OCI-LY7 (cell line): ENCODE results near the gene FBXO42.

Experiments used
- EZH2phosphoT487 ChIP-seq: fragments of 200-600 bp; sonication (generic); IDR thresholded peaks from 2 replicates; pipeline ENCODE4 v1.6.1; 2018; ENCODE audit warnings: low read depth, borderline replicate concordance, mild to moderate bottlenecking, mixed run types, antibody characterized with exemption, low read length, moderate library complexity, mixed read lengths
- TF ChIP-seq, protein P1 (sequence below): fragments of 200-600 bp; sonication (generic); conservative IDR thresholded peaks from 2 replicates; pipeline ENCODE4 v1.5.1; 2014; ENCODE audit warnings: mild to moderate bottlenecking, antibody characterized with exemption, low read length, moderate library complexity, mixed read lengths

DNA sequence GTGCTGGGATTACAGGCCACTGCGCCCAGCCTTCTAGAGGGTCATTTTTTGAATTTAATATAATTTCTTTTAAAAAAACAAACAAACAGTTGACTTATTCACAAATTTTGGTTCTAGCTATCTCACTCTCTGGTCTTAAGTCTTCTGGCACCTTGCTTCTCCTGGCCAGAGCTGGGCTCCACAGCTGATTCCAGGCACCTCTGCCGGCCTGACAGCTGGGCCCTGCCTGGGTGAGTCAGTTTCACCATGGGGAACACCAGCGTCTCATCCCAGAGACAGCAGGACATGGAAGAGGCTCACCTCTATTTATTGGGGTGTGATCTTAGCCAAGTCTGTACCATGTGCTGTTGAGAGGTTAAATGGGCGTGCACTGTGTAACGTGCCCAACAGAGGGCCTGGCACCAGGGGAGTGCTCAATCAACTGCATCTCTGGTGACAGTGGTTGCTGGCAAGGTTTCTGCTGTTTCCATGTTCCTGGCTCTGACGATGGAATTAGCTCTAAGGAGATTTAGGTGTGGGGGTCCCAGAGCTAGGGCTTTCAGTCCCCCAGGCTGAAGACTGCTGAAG is 116.3 kb downstream of the FBXO42 start:
- TF ChIP-seq, protein P1, sequence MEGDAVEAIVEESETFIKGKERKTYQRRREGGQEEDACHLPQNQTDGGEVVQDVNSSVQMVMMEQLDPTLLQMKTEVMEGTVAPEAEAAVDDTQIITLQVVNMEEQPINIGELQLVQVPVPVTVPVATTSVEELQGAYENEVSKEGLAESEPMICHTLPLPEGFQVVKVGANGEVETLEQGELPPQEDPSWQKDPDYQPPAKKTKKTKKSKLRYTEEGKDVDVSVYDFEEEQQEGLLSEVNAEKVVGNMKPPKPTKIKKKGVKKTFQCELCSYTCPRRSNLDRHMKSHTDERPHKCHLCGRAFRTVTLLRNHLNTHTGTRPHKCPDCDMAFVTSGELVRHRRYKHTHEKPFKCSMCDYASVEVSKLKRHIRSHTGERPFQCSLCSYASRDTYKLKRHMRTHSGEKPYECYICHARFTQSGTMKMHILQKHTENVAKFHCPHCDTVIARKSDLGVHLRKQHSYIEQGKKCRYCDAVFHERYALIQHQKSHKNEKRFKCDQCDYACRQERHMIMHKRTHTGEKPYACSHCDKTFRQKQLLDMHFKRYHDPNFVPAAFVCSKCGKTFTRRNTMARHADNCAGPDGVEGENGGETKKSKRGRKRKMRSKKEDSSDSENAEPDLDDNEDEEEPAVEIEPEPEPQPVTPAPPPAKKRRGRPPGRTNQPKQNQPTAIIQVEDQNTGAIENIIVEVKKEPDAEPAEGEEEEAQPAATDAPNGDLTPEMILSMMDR = peak; percentile 67
- TF ChIP-seq EZH2phosphoT487 = no peak
